DMS79 treated with DMSO at 0.1 percent for 48 hours (cell line): ENCODE measurements around the gene FN3KRP.
"Not testable (repeated sequence)": the region's sequence is repeated elsewhere in the genome, so short reads cannot be mapped to it uniquely, and the experiment has no call there.

Experiments
- DNase-seq: peaks from one replicate; lab custom pipeline; 2025; lab: John Stamatoyannopoulos, UW

Gene FN3KRP

GRCh38 chr17:82744736-82745135 is 28.2 kb downstream of the FN3KRP start:
- DNase-seq, result not testable (repeated sequence)

- no peak for DNase-seq
These were observed 29.0 kb downstream of the FN3KRP start for GRCh38 chr17:82745524-82745923.

GRCh38 chr17:82748756-82749155 is 32.2 kb downstream of the FN3KRP start:
- DNase-seq, result no peak

- DNase-seq, result no peak
These were observed 33.9 kb downstream of the FN3KRP start for GRCh38 chr17:82750241-82750908.

- DNase-seq, result no peak
These were observed 34.7 kb downstream of the FN3KRP start for GRCh38 chr17:82751171-82751570.

- DNase-seq, result peak; percentile 44
These were observed 35.3 kb downstream of the FN3KRP start, which contains the start of gene TBCD for GRCh38 chr17:82751571-82752370. Gene TBCD (plus strand): TSS chr17:82752065. CDS start chr17:82752194, 129 bp downstream.

- no peak for DNase-seq
These were observed 36.1 kb downstream of the FN3KRP start for GRCh38 chr17:82752371-82753200.

GRCh38 chr17:82753201-82753464 is 36.6 kb downstream of the FN3KRP start:
- DNase-seq, result no peak

GRCh38 chr17:82754297-82755208 is 38.0 kb downstream of the FN3KRP start:
- DNase-seq, result no peak

GRCh38 chr17:82756166-82756565 is 39.7 kb downstream of the FN3KRP start:
- no peak for DNase-seq

GRCh38 chr17:82765371-82765770 is 48.9 kb downstream of the FN3KRP start:
- no peak for DNase-seq

- DNase-seq, result no peak
These were observed 50.7 kb downstream of the FN3KRP start for GRCh38 chr17:82767041-82767754.

GRCh38 chr17:82769041-82769440 is 52.5 kb downstream of the FN3KRP start:
- no peak for DNase-seq

- DNase-seq, result no peak
These were observed 55.5 kb downstream of the FN3KRP start for GRCh38 chr17:82772026-82772425.

GRCh38 chr17:82774456-82774855 is 58.0 kb downstream of the FN3KRP start:
- not testable (repeated sequence) for DNase-seq

GRCh38 chr17:82775001-82775823 is 58.7 kb downstream of the FN3KRP start:
- no peak for DNase-seq

GRCh38 chr17:82776454-82776853 is 59.9 kb downstream of the FN3KRP start:
- DNase-seq, result no peak
